Myometrial cell (primary cell): Measurements from ENCODE around the gene TBCE. TPM values are rescaled to one million over a fixed set of nuclear protein-coding genes. Genes with fewer than 3 reads are reported as not detected.

Experiments used
- total RNA-seq: library from RNA; depleted of rRNA; stranded (reverse); fragments of >200 nt; gene quantifications from 2 replicates; pipeline ENCODE4 v1.2.3, GENCODE V29; 2015

Gene TBCE, protein sequence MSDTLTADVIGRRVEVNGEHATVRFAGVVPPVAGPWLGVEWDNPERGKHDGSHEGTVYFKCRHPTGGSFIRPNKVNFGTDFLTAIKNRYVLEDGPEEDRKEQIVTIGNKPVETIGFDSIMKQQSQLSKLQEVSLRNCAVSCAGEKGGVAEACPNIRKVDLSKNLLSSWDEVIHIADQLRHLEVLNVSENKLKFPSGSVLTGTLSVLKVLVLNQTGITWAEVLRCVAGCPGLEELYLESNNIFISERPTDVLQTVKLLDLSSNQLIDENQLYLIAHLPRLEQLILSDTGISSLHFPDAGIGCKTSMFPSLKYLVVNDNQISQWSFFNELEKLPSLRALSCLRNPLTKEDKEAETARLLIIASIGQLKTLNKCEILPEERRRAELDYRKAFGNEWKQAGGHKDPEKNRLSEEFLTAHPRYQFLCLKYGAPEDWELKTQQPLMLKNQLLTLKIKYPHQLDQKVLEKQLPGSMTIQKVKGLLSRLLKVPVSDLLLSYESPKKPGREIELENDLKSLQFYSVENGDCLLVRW
- 39.2 and 49.6 TPM in 2 replicates for total RNA-seq

DNA sequence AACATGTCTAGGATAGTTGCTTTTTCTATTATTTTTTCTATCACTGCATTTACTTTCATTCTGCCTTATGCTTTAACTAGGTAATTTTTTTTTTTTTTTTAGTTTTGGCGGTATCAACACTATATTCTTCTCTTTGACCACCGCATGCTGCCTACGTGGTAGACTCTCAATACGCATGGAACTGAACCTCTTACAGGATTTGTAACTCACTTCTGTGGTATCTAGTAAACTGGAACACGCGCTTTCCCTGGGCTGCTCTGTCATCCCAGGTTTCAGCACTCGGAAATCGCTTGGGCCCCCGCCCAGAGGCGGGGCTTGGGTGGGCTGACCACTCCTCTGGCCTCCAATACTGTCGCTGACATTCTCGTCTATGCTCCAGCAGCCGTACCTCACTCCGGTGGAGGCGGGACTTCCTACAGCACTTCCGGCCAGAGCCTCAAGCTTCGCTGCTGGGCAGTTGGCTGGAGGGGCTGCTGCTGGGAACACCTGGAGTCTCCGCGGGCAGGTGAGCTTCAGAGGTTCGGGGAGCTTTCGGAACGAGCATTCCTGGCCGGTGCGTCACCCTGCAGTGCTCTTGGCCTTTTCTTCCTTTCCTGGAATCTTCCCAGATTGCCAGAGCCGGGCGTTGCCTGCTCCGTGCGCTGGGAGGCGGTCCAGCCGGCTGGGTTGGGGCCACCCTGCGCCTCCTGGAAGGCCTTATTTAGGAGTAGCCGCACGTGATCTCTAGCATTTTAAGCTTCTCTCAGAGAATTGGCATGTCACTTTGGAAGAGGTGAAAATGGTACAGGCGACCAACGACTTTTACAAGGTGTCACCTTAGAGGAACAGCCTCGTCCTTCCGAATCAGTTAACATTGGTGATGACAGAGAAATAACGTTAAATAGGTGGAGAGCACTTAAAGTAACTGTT is at the start of gene TBCE:
Gene TBCE (plus strand): TSS at position 428 of the 909 bp plus-strand sequence. CDS start 12,623 bp downstream, outside the sequence.

DNA sequence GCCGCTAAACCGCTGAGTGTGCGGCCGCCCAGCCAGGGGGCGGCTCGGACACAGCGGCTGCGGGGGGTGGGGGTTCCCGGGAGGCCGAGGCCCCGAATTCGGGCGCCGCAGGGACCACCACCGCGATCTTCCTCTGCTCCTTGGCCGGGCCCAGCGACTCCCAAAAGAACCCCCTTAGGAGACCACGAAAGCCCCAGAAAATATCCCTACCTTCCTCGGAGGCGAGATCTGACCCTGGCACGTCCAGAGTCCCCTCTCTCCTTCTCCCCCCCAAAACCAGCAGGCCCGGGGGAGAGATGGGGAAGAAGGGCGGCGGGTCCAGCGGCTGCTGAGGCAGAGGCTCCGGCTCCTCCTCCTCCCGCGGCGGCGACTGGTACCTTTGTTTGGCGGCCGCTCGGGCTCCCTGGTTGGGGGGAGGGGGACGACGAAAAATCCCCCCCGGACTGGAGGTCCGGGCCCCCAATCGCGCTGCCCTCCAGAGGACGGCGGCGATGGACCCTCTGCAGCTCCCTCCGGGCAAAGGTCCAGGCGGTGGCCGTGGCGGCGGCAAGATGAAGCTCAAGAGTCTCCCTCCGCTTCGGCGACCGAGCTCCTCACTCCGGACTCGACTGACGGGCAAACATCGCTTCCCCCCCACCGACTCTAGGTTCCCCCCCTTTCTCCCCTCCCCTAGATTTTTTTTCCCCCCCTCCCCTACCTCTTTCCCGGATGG is 39.5 kb upstream of the TBCE start, which contains the start of gene ARID4B:
Gene ARID4B (minus strand): TSS at position 621 of the 712 bp plus-strand sequence. CDS start 1,260 bp downstream, outside the sequence.

DNA sequence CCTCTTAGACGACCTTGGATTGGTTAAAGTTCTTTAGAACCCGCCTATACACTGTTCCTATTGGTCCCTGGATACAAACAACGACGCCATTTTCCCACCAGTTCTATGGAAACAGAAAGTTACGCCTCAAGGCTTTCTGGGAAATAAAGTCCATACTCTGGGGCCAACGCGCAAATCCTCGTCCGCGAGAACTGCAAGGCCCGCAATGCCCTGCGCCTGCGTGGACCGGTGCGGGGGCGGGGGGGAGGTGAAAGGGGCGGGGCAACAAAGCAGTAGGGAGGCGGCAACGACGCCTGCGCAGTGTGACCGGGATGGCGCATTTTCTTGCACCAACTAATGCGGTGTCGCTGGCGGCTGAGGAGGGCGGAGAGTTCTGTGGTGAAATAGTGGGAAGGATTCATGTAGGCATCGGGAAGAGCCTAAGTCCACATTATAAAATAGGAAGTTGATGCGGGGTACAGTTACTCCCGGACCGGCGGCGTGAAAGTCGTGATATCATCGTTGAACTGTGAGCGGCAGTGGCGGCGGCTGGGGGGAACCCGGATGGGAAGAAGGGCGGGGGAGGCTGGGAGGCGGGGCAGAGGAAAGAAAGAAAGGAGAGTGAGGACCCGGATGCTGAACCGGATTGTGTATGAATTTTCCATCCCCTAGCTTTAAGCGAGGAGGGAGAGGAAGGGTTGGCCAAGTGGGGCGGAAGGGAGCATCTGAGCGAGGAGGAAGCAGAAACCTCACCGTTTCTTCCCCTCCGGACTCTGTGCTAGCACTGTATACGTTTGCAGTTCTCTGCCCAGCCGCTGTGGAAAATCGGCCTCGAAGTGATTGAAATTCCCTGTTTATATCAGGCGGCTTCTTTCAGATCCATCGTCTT is 38.7 kb upstream of the TBCE start, which contains the start of gene GGPS1:
Gene GGPS1 (plus strand): TSS at position 300 of the 868 bp plus-strand sequence. CDS start 6,695 bp downstream, outside the sequence.

Other genes with a start within 250 kb of the TBCE start
- gene TOMM20, start 238.6 kb upstream of the TBCE start, total RNA-seq: 94.6 and 108 TPM in 2 replicates
- gene RBM34, start 206.2 kb upstream of the TBCE start, total RNA-seq: 68.1 and 68.9 TPM in 2 replicates
- gene ARID4B, start 39.2 kb upstream of the TBCE start, total RNA-seq: 5.8 and 17.9 TPM in 2 replicates
- 33.1 and 35.7 TPM in 2 replicates for gene GGPS1, start 38.9 kb upstream of the TBCE start, total RNA-seq
- 23.6 and 25.3 TPM in 2 replicates for gene B3GALNT2, start 137.0 kb downstream of the TBCE start, total RNA-seq